Measurements from ENCODE around the gene TCF7L1. TPM values are rescaled to one million over a fixed set of nuclear protein-coding genes. Genes with fewer than 3 reads are reported as not detected.

Gene TCF7L1
- polyA plus RNA-seq, 3 donors, result 0.05 to 0.09 TPM; not detected in 1

DNA sequence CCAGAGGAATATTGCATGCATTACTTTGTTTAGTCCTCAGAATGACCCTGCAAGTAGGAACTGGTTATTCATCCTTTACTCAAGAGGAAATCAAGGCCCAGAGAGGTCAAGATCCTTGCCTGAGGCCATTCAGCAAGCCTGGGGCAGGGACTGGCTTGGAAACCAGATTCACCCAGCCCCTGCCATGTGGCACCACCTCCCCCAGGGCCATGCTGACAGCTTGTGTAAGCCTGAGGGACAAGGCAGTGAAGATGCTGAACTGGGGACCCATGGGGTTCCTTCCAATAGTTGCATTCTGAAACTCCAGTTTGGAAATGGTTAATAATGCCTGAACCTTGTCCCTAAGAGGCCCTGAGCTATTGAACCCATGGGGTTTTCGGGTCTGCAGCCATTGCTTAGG, 24.2 kb downstream of the TCF7L1 start:
- Histone ChIP-seq H3K4me2 (replicated peaks; ENCODE audit: extremely low read depth, low read length, poor library complexity, severe bottlenecking) (no peak overlapping the region), H3K9ac (ENCODE audit: insufficient read depth, low read length, poor library complexity, severe bottlenecking) (no peak overlapping the region), H3K36me3 (replicated peaks in 1 of 2; ENCODE audit: control insufficient read depth in 1 of 2, insufficient read depth in 2 of 2, low read length in 2 of 2) (no peaks in the 10 kb centered on the region), H3K4me3 (replicated peaks in 1 of 3; ENCODE audit: low read depth in 2 of 3, low read length in 3 of 3) (no peak overlapping the region), H3K9me3 (replicated peaks in 1 of 2; ENCODE audit: control insufficient read depth in 1 of 2, insufficient read depth in 1 of 2, low read length in 2 of 2) (no peaks in the 10 kb centered on the region), H2AFZ (ENCODE audit: insufficient read depth, low read depth, low read length, poor library complexity, severe bottlenecking) (no peak overlapping the region), H3K4me1 (ENCODE audit: control insufficient read depth in 1 of 2, insufficient read depth in 2 of 2, low read length in 2 of 2) (no peaks in the 10 kb centered on the region), H4K20me1 (ENCODE audit: insufficient read depth, low read length) (no peaks in the 10 kb centered on the region), H3K79me2 (ENCODE audit: insufficient read depth, low read length) (no peaks in the 10 kb centered on the region), H3K27me3 (ENCODE audit: control insufficient read depth in 2 of 2, insufficient read depth in 2 of 2, low read length in 2 of 2) (no peaks in the 10 kb centered on the region), H3K27ac (ENCODE audit: low read depth in 1 of 2, low read length in 2 of 2) (no peak overlapping the region)
- H3K36me3 Mint-ChIP-seq, result no peaks in the 10 kb centered on the region
- H3K9me3 Mint-ChIP-seq, result peaks cover 0 to 3% (median 0%) of the 10 kb centered on the region in 7 donors
- TF ChIP-seq, protein P1, sequence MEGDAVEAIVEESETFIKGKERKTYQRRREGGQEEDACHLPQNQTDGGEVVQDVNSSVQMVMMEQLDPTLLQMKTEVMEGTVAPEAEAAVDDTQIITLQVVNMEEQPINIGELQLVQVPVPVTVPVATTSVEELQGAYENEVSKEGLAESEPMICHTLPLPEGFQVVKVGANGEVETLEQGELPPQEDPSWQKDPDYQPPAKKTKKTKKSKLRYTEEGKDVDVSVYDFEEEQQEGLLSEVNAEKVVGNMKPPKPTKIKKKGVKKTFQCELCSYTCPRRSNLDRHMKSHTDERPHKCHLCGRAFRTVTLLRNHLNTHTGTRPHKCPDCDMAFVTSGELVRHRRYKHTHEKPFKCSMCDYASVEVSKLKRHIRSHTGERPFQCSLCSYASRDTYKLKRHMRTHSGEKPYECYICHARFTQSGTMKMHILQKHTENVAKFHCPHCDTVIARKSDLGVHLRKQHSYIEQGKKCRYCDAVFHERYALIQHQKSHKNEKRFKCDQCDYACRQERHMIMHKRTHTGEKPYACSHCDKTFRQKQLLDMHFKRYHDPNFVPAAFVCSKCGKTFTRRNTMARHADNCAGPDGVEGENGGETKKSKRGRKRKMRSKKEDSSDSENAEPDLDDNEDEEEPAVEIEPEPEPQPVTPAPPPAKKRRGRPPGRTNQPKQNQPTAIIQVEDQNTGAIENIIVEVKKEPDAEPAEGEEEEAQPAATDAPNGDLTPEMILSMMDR (IDR thresholded peaks at IDR 0.05), result no peak
- H3K4me3 Mint-ChIP-seq, result no peak overlapping the region
- H3K4me1 Mint-ChIP-seq, result no peaks in the 10 kb centered on the region
- H3K27ac Mint-ChIP-seq, result peak overlapping the region in 1 of 7 donors; percentile 43
- no CpG with 5 or more reads among the region's 1 CpG for WGBS (ENCODE audit: insufficient coverage)
- DNase-seq, result no peak
- H3K27me3 Mint-ChIP-seq (ENCODE audit: low read depth in 3 of 3), result peaks cover 1 to 3% (median 2%) of the 10 kb centered on the region in 3 donors
- intact Hi-C loops (cut with micrococcal nuclease), result no loop called here

DNA sequence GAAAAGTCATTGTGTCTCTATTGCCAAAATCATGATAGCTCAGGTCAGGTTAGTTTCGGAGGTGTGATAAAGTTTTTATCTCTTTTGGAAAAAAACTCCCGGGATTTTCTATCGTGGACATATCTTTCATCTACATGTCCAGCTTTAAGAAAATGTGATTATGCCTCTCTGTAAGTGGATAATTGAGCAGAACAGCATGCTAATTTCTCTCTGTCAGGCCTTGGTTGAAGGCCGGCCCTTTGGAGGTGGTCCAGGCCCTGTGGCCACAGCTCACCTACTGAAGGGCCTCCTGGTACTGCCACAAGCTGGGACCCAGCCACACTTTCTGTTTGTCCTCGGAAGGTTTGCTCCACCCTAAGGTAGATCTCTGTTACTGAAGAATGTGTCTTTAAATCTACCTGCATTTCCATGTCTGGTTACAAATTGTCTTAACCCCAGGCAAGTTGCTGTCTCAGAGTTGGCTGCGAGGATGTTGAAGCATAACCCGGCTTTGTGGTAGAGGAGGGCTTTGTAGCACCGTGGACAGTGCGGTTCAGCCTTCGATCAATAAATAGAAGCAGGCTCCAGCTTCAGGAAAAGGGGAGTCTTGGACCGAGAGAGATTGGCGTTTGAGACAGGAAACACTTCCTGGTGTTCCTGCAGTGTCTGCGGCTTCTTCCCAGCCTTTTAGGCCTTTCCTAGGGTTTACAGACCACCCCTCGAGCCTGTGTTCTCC, 25.5 kb downstream of the TCF7L1 start:
- TF ChIP-seq, protein P1 (IDR thresholded peaks at IDR 0.05), result no peak
- DNase-seq, result no peak
- Mint-ChIP-seq H3K27ac (no peak overlapping the region), H3K4me1 (no peaks in the 10 kb centered on the region), H3K36me3 (no peaks in the 10 kb centered on the region), H3K9me3 (peaks cover 0 to 3% (median 0%) of the 10 kb centered on the region in 7 donors), H3K4me3 (no peak overlapping the region), H3K27me3 (ENCODE audit: low read depth in 3 of 3) (peaks cover 0 to 4% (median 3%) of the 10 kb centered on the region in 3 donors)
- Histone ChIP-seq H3K27ac (ENCODE audit: low read depth in 1 of 2, low read length in 2 of 2) (no peak overlapping the region), H3K4me3 (replicated peaks in 1 of 3; ENCODE audit: low read depth in 2 of 3, low read length in 3 of 3) (no peak overlapping the region), H4K20me1 (ENCODE audit: insufficient read depth, low read length) (no peaks in the 10 kb centered on the region), H2AFZ (ENCODE audit: insufficient read depth, low read depth, low read length, poor library complexity, severe bottlenecking) (no peak overlapping the region), H3K9ac (ENCODE audit: insufficient read depth, low read length, poor library complexity, severe bottlenecking) (no peak overlapping the region), H3K9me3 (replicated peaks in 1 of 2; ENCODE audit: control insufficient read depth in 1 of 2, insufficient read depth in 1 of 2, low read length in 2 of 2) (no peaks in the 10 kb centered on the region), H3K4me1 (ENCODE audit: control insufficient read depth in 1 of 2, insufficient read depth in 2 of 2, low read length in 2 of 2) (no peaks in the 10 kb centered on the region), H3K79me2 (ENCODE audit: insufficient read depth, low read length) (no peaks in the 10 kb centered on the region), H3K4me2 (replicated peaks; ENCODE audit: extremely low read depth, low read length, poor library complexity, severe bottlenecking) (no peak overlapping the region), H3K36me3 (replicated peaks in 1 of 2; ENCODE audit: control insufficient read depth in 1 of 2, insufficient read depth in 2 of 2, low read length in 2 of 2) (no peaks in the 10 kb centered on the region), H3K27me3 (ENCODE audit: control insufficient read depth in 2 of 2, insufficient read depth in 2 of 2, low read length in 2 of 2) (no peaks in the 10 kb centered on the region)
- intact Hi-C loops (cut with micrococcal nuclease), result no loop called here
- WGBS (ENCODE audit: insufficient coverage), result 94% methylated on average over 10 of the region's 14 CpGs

Measured in CD14-positive monocyte (primary cell).